Measurements from ENCODE around the gene EXOC3.

DNA sequence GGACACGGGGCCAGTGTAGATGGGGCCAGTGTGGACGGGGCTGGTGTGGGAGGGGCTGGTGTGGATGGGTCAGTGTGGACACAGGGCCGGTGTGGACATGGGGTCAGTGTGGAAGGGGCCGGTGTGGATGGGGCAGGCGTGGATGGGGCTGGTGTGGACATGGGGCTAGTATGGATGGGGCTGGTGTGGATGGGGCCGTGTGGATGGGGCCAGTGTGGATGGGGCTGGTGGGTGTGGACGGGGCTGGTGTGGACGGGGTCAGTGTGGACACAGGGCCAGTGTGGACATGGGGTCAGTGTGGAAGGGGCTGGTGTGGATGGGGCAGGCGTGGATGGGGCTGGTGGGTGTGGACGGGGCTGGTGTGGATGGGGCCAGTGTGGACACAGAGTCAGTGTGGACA, 57.5 kb downstream of the EXOC3 start:
- TF ChIP-seq, protein P1, sequence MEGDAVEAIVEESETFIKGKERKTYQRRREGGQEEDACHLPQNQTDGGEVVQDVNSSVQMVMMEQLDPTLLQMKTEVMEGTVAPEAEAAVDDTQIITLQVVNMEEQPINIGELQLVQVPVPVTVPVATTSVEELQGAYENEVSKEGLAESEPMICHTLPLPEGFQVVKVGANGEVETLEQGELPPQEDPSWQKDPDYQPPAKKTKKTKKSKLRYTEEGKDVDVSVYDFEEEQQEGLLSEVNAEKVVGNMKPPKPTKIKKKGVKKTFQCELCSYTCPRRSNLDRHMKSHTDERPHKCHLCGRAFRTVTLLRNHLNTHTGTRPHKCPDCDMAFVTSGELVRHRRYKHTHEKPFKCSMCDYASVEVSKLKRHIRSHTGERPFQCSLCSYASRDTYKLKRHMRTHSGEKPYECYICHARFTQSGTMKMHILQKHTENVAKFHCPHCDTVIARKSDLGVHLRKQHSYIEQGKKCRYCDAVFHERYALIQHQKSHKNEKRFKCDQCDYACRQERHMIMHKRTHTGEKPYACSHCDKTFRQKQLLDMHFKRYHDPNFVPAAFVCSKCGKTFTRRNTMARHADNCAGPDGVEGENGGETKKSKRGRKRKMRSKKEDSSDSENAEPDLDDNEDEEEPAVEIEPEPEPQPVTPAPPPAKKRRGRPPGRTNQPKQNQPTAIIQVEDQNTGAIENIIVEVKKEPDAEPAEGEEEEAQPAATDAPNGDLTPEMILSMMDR (IDR thresholded peaks at IDR 0.05) = no peak
- no peak for TF ChIP-seq EP300 (IDR thresholded peaks at IDR 0.05; ENCODE audit: low read depth)
- TF ChIP-seq POLR2AphosphoS5 (IDR thresholded peaks at IDR 0.05) = no peak

Measured in transverse colon (tissue), 4 donors.